PC-9 (cell line): Measurements from ENCODE around the gene FAM20C. TPM values are rescaled to one million over a fixed set of nuclear protein-coding genes. Genes with fewer than 3 reads are reported as not detected.
"Not testable (repeated sequence)": the region's sequence is repeated elsewhere in the genome, so short reads cannot be mapped to it uniquely, and the experiment has no call there.

Experiments used
- BruUV-seq: library from RNA; stranded (reverse); fragments of 400-500 nt; replicated peaks from 2 replicates; lab custom pipeline; 2021; lab: Mats Ljungman, UMichigan
- CTCF ChIA-PET: fragments of 300-600 bp; sonication (Branson Sonifier 250); formaldehyde crosslinking; loops from one replicate; lab custom pipeline; 2022; ENCODE audit warnings: antibody characterized with exemption; lab: Charles Lee
- POLR2A ChIA-PET: fragments of 300-600 bp; sonication (Branson Sonifier 250); formaldehyde crosslinking; loops from one replicate; lab custom pipeline; 2022; ENCODE audit warnings: antibody characterized with exemption; ENCODE audit not compliant: unreplicated experiment; lab: Charles Lee
- DNase-seq, 2 experiments: peaks; one replicate each; pipeline versions ENCODE4 v3.0.0 to v3.0.0-alpha.2; 2015 to 2022; ENCODE audit warnings: mixed read lengths in 1 of 2
- H2AFZ ChIP-seq: fragments of 200-600 bp; sonication (generic); 2 replicates; pipeline ENCODE4 v1.8.1; 2017; ENCODE audit warnings: antibody characterized with exemption
- H3F3A ChIP-seq: fragments of 200-600 bp; sonication (generic); 2 replicates; pipeline ENCODE4 v1.8.1; 2017; ENCODE audit warnings: antibody characterized with exemption, mild to moderate bottlenecking, low read depth; ENCODE audit not compliant: insufficient read depth
- H3K27ac ChIP-seq: fragments of 200-600 bp; sonication (generic); 2 replicates; pipeline ENCODE4 v1.6.1; 2016; ENCODE audit warnings: mixed run types
- H3K27me3 ChIP-seq: fragments of 200-600 bp; sonication (generic); 2 replicates; pipeline ENCODE4 v1.6.1; 2016; ENCODE audit warnings: low read depth, mixed run types; ENCODE audit not compliant: insufficient read depth
- H3K36me3 ChIP-seq: fragments of 200-600 bp; sonication (generic); 2 replicates; pipeline ENCODE4 v1.6.1; 2016; ENCODE audit warnings: low read depth, mixed run types
- H3K4me1 ChIP-seq: fragments of 200-600 bp; sonication (generic); replicated peaks from 2 replicates; pipeline ENCODE4 v1.6.1; 2016; ENCODE audit warnings: mixed run types; ENCODE audit not compliant: insufficient read depth
- H3K4me2 ChIP-seq: fragments of 200-600 bp; sonication (generic); 2 replicates; pipeline ENCODE4 v1.6.1; 2017; ENCODE audit warnings: mixed run types
- H3K4me3 ChIP-seq: fragments of 200-600 bp; sonication (generic); 2 replicates; pipeline ENCODE4 v1.6.1; 2016; ENCODE audit warnings: mixed run types
- H3K79me2 ChIP-seq: fragments of 200-600 bp; sonication (generic); 2 replicates; pipeline ENCODE4 v1.6.1; 2017; ENCODE audit warnings: low read depth, mixed run types
- H3K9me2 ChIP-seq: fragments of 200-600 bp; sonication (generic); 2 replicates; pipeline ENCODE4 v1.8.1; 2017; ENCODE audit warnings: mild to moderate bottlenecking; ENCODE audit not compliant: insufficient read depth
- H3K9me3 ChIP-seq: fragments of 200-600 bp; sonication (generic); 2 replicates; pipeline ENCODE4 v1.8.1; 2016; ENCODE audit warnings: low read depth; ENCODE audit not compliant: insufficient read depth
- H4K20me1 ChIP-seq: fragments of 200-600 bp; sonication (generic); 2 replicates; pipeline ENCODE4 v1.8.1; 2017; ENCODE audit not compliant: insufficient read depth
- EZH2 ChIP-seq: fragments of 200-600 bp; sonication (generic); IDR thresholded peaks from 2 replicates; pipeline ENCODE4 v1.8.0; 2017; ENCODE audit warnings: antibody characterized with exemption, low read depth
- intact Hi-C: fragments of 100-400 bp; cut with micrococcal nuclease; formaldehyde crosslinking; loops from one replicate; pipeline ENCODE4 v1.10.0; 2022; ENCODE audit not compliant: unreplicated experiment
- total RNA-seq: library from RNA; stranded (reverse); gene quantifications from 2 replicates; pipeline ENCODE4 v1.2.3, GENCODE V29; 2021
- TF ChIP-seq, protein P1 (sequence below): fragments of 200-600 bp; sonication (generic); conservative IDR thresholded peaks from 2 replicates; pipeline ENCODE4 v1.6.1; 2017; ENCODE audit warnings: mixed run types, antibody characterized with exemption, mild to moderate bottlenecking, moderate library complexity

FAM20C gene
- total RNA-seq, 1 experiment from 2014 or later: 31.0 TPM

DNA sequence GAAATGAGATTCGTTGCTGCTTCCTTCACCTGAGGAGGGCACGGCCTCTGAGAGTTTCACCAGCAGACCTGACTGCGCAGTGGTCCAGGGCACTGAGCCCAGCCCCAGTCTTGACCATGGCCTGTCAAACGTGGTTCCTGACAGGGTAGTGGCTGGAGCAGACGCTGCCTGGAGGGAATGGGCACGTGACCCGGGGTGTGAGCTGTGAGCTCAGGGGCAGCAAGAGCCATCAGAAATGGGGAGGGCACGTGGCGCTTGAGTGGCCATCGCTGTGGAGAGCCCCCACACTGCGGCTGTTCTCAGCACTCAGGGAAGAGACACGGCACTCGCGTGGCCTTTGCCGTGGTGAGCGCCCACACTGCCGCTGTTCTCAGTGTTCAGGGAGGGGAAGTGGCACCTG, 12.0 kb downstream of the FAM20C start:
- Histone ChIP-seq H4K20me1 (no peaks in the 10 kb centered on the region), H3K27ac (no peak overlapping the region), H3K36me3 (no peaks in the 10 kb centered on the region), H3K4me2 (no peak overlapping the region), H3K4me1 (no peaks in the 10 kb centered on the region), H3F3A (peaks cover 8% of the 10 kb centered on the region; the same call in 1 of the 2 replicates), H3K4me3 (no peak overlapping the region), H3K9me2 (no peaks in the 10 kb centered on the region), H3K79me2 (no peaks in the 10 kb centered on the region), H2AFZ (no peak overlapping the region), H3K27me3 (no peaks in the 10 kb centered on the region), H3K9me3 (no peaks in the 10 kb centered on the region)
- BruUV-seq: no TSS peak
- no peak for DNase-seq
- ChIA-PET POLR2A (no interaction called here), CTCF (no interaction called here)
- intact Hi-C loops: no loop called here
- TF ChIP-seq, protein P1, sequence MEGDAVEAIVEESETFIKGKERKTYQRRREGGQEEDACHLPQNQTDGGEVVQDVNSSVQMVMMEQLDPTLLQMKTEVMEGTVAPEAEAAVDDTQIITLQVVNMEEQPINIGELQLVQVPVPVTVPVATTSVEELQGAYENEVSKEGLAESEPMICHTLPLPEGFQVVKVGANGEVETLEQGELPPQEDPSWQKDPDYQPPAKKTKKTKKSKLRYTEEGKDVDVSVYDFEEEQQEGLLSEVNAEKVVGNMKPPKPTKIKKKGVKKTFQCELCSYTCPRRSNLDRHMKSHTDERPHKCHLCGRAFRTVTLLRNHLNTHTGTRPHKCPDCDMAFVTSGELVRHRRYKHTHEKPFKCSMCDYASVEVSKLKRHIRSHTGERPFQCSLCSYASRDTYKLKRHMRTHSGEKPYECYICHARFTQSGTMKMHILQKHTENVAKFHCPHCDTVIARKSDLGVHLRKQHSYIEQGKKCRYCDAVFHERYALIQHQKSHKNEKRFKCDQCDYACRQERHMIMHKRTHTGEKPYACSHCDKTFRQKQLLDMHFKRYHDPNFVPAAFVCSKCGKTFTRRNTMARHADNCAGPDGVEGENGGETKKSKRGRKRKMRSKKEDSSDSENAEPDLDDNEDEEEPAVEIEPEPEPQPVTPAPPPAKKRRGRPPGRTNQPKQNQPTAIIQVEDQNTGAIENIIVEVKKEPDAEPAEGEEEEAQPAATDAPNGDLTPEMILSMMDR: no peak
- no peak for TF ChIP-seq EZH2

DNA sequence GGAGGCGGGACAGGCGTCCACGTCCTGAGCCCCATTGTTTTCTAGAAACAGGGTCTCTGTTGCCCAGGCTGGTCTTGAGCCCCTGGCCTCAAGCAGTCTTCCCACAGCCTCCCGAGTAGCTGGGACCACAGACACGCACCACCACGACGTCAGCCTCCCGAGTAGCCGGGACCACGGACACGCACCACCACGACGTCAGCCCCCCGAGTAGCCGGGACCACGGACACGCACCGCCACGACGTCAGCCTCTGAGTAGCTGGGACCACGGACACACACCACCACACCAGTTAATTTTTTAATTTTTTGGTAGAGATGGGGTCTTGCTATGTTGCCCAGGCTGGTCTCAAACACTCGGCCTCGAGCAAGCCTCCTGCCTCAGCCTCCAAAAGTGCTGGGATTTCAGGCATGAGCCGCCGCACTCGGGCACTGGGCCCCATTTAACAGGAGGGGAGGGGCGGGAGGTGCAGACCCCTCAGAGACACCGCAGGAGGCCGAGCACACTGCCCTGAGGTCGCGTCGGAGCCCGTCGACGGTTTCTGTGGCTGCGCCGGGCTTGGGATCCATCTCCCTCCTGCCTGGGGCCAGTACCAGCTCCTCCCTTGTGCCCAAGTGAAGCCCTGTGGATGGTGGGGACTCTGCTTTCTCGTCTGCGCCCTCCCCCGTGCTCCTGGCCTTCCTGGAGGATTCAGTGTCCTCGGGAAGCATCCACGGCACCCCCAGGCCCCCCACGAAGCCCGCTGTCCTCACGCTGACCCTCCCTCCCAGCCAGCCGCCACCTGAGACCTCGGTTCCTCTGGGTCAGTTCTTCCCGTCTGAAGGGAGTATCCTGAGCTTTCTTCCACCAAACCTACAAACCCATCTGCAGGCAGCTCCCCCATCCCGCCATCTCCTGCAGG, 13.0 kb downstream of the FAM20C start:
- TF ChIP-seq EZH2: no peak
- TF ChIP-seq, protein P1: no peak

DNA sequence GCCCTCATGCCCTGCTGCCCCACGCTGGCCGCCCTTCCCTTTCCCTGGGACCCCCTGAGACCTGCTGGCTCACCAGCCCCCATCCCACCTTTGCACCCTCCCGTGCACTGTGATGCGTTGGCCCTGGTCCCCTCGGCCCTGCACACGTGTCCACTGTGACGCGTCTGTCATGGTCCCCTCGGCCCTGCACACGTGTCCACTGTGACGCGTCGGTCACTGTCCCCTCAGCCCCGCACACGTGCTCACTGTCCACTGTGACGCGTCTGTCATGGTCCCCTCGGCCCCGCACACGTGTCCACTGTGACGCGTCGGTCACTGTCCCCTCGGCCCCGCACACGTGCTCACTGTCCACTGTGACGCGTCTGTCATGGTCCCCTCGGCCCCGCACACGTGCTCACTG, 14.0 kb downstream of the FAM20C start:
- intact Hi-C loops, BruUV-seq, H3K27ac ChIP-seq, POLR2A ChIA-PET, H3K4me2 ChIP-seq, H3F3A ChIP-seq, H4K20me1 ChIP-seq, H3K9me2 ChIP-seq, H3K27me3 ChIP-seq, CTCF ChIA-PET, H3K9me3 ChIP-seq, H3K79me2 ChIP-seq, DNase-seq, H2AFZ ChIP-seq, H3K36me3 ChIP-seq, H3K4me3 ChIP-seq, H3K4me1 ChIP-seq: not testable (repeated sequence)

More for the DNA sequence above, 13.0 kb downstream of the FAM20C start:
- CTCF ChIA-PET: no interaction called here
- intact Hi-C loops: no loop called here
- H3K4me1 ChIP-seq: no peaks in the 10 kb centered on the region
- no peaks in the 10 kb centered on the region for H3K27me3 ChIP-seq
- H3K4me3 ChIP-seq: no peak overlapping the region
- BruUV-seq: no TSS peak
- H3K79me2 ChIP-seq: no peaks in the 10 kb centered on the region
- peaks cover 8% of the 10 kb centered on the region; the same call in 1 of the 2 replicates for H3F3A ChIP-seq
- no peaks in the 10 kb centered on the region for H3K9me3 ChIP-seq
- H2AFZ ChIP-seq: no peak overlapping the region
- no peaks in the 10 kb centered on the region for H3K36me3 ChIP-seq
- H3K9me2 ChIP-seq: no peaks in the 10 kb centered on the region
- POLR2A ChIA-PET: no interaction called here
- H3K4me2 ChIP-seq: no peak overlapping the region
- no peak for DNase-seq
- no peak overlapping the region for H3K27ac ChIP-seq
- no peaks in the 10 kb centered on the region for H4K20me1 ChIP-seq
